Measurements from ENCODE around the gene SDF2.
"Not testable (repeated sequence)": the region's sequence is repeated elsewhere in the genome, so short reads cannot be mapped to it uniquely, and the experiment has no call there.

Gene SDF2

GRCh38 chr17:28682655-28683054 lies 20.9 kb upstream of the SDF2 start:
- DNase-seq = no peak

- DNase-seq = no peak
These were observed 14.3 kb upstream of the SDF2 start for GRCh38 chr17:28675980-28676379.

GRCh38 chr17:28675490-28675889 lies 13.8 kb upstream of the SDF2 start:
- no peak for DNase-seq

GRCh38 chr17:28669918-28670317 lies 8.2 kb upstream of the SDF2 start:
- no peak for DNase-seq

GRCh38 chr17:28667870-28668269 lies 6.2 kb upstream of the SDF2 start:
- DNase-seq = no peak

- no peak for DNase-seq
These were observed 4.3 kb upstream of the SDF2 start for GRCh38 chr17:28665994-28666393.

- no peak for DNase-seq
These were observed 2.0 kb upstream of the SDF2 start for GRCh38 chr17:28663723-28664122.

GRCh38 chr17:28662527-28662829 lies 772 bp upstream of the SDF2 start:
- DNase-seq = no peak

- DNase-seq = not testable (repeated sequence)
These were observed 2.2 kb downstream of the SDF2 start for GRCh38 chr17:28659497-28659881.

GRCh38 chr17:28658766-28659496 lies 2.8 kb downstream of the SDF2 start:
- not testable (repeated sequence) for DNase-seq

- not testable (repeated sequence) for DNase-seq
These were observed 3.4 kb downstream of the SDF2 start for GRCh38 chr17:28658342-28658741.

- DNase-seq = no peak
These were observed 4.0 kb downstream of the SDF2 start for GRCh38 chr17:28657756-28658155.

GRCh38 chr17:28655160-28655559 lies 6.5 kb downstream of the SDF2 start:
- DNase-seq = no peak

GRCh38 chr17:28648698-28649097 lies 13.0 kb downstream of the SDF2 start:
- DNase-seq = no peak

GRCh38 chr17:28646039-28646754 lies 15.5 kb downstream of the SDF2 start:
- DNase-seq = no peak

- DNase-seq = no peak
These were observed 16.1 kb downstream of the SDF2 start for GRCh38 chr17:28645576-28645939.

GRCh38 chr17:28644787-28645575 lies 16.7 kb downstream of the SDF2 start, which contains the start of gene BLTP2:
Gene BLTP2 (minus strand): TSS chr17:28645158. CDS start chr17:28645056, 102 bp downstream.
- DNase-seq = peak; percentile 96

GRCh38 chr17:28643983-28644786 lies 17.5 kb downstream of the SDF2 start:
- peak; percentile 79 for DNase-seq

GRCh38 chr17:28641579-28641978 lies 20.1 kb downstream of the SDF2 start:
- DNase-seq = no peak

- DNase-seq = no peak
These were observed 26.2 kb downstream of the SDF2 start for GRCh38 chr17:28635506-28635905.

GRCh38 chr17:28634206-28634865 lies 27.4 kb downstream of the SDF2 start:
- peak; percentile 54 for DNase-seq

- no peak for DNase-seq
These were observed 34.9 kb downstream of the SDF2 start for GRCh38 chr17:28626818-28627217.

Data from inflammatory macrophage treated with lipopolysaccharide for 4 hours (primary cell).